Spleen (tissue), 7 donors: Measurements from ENCODE around the gene NETO1.

Experiments used
- CTCF ChIP-seq, 11 experiments: fragments of 200-600 bp in 7 of 11; fragments of 450-650 bp in 4 of 11; sonication (generic) in 4 of 11; IDR thresholded peaks in 8 of 11; conservative IDR thresholded peaks in 3 of 11; 1 replicate in 7 of 11; 2 replicates in 4 of 11; pipeline versions ENCODE4 v1.4.0 to v1.8.0; 2016 to 2021; ENCODE audit warnings: antibody characterized with exemption in 11 of 11, inconsistent platforms in 4 of 11, mild to moderate bottlenecking in 1 of 11
- POLR2A ChIP-seq, 3 donors: fragments of 450-650 bp; IDR thresholded peaks; one replicate each; pipeline ENCODE4 v1.5.1; 2017; ENCODE audit warnings: antibody characterized with exemption in 3 of 3, mild to moderate bottlenecking in 1 of 3
- POLR2AphosphoS5 ChIP-seq, 3 donors: sonication (generic); formaldehyde crosslinking; IDR thresholded peaks; one replicate each; pipeline ENCODE4 v1.5.1; 2017; ENCODE audit warnings: antibody characterized with exemption in 3 of 3
- donor health status: DM: no; HTN: no; CAD: no; lungs with moderate emphysema.
- donor health status: DM: no; HTN: no; CAD: no.
- donor health status: DM: no; HTN: no; CAD: no.

GRCh38 chr18:72833471-72833870 lies 34.3 kb downstream of the NETO1 start:
- TF ChIP-seq CTCF (IDR thresholded peaks at IDR 0.05 in 8 of 11, conservative IDR thresholded peaks at IDR 0.05 in 3 of 11) = no peak
- no peak for TF ChIP-seq POLR2A (IDR thresholded peaks at IDR 0.05)
- no peak for TF ChIP-seq POLR2AphosphoS5 (IDR thresholded peaks at IDR 0.05)
